ENCODE data around the gene NRDC. TPM values are rescaled to one million over a fixed set of nuclear protein-coding genes. Genes with fewer than 3 reads are reported as not detected.

NRDC gene
- total RNA-seq, 1 donor from 2014 or later, result 127 TPM

- Mint-ChIP-seq H3K27me3 (ENCODE audit: unreplicated experiment) (no peaks in the 10 kb centered on the region), H3K9me3 (ENCODE audit: unreplicated experiment) (no peaks in the 10 kb centered on the region), H3K4me3 (ENCODE audit: unreplicated experiment) (no peak overlapping the region), H3K36me3 (ENCODE audit: unreplicated experiment) (no peaks in the 10 kb centered on the region), H3K4me1 (ENCODE audit: low read depth, unreplicated experiment) (no peaks in the 10 kb centered on the region), H3K27ac (ENCODE audit: unreplicated experiment) (no peak overlapping the region)
- TF ChIP-seq CTCF (IDR thresholded peaks at IDR 0.05; ENCODE audit: partially characterized antibody, unreplicated experiment), result no peak
- no peak for DNase-seq
Measured at GRCh38 chr1:51818487-51818886, 60.0 kb downstream of the NRDC start.

DNA sequence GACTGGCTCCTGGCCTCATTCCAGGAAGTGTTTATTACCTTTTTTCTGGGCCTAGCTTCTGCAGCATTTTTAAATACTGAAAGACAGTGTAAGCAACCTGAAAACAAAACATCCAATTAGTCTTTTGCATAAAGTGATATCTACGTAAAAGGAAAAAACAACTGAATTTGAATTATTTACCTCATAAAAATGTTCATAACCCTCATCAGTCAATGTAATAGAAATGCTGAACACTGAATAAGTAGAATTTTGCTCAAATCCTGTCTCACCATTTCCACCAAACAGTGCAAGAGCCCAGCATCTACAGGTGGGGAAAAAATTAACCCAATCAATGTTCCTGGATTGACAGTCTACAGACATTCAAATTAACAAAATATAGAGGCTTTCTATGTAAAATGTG, 64.0 kb downstream of the NRDC start:
- TF ChIP-seq CTCF (IDR thresholded peaks at IDR 0.05; ENCODE audit: partially characterized antibody, unreplicated experiment), result no peak
- Mint-ChIP-seq H3K27me3 (ENCODE audit: unreplicated experiment) (no peaks in the 10 kb centered on the region), H3K36me3 (ENCODE audit: unreplicated experiment) (no peaks in the 10 kb centered on the region), H3K4me3 (ENCODE audit: unreplicated experiment) (no peak overlapping the region), H3K4me1 (ENCODE audit: low read depth, unreplicated experiment) (no peaks in the 10 kb centered on the region), H3K9me3 (ENCODE audit: unreplicated experiment) (no peaks in the 10 kb centered on the region), H3K27ac (ENCODE audit: unreplicated experiment) (no peak overlapping the region)
- DNase-seq, result no peak

- DNase-seq, result no peak
- no peak for TF ChIP-seq CTCF (IDR thresholded peaks at IDR 0.05; ENCODE audit: partially characterized antibody, unreplicated experiment)
- Mint-ChIP-seq H3K4me1 (ENCODE audit: low read depth, unreplicated experiment) (no peaks in the 10 kb centered on the region), H3K27ac (ENCODE audit: unreplicated experiment) (no peak overlapping the region), H3K36me3 (ENCODE audit: unreplicated experiment) (peaks cover 5% of the 10 kb centered on the region), H3K27me3 (ENCODE audit: unreplicated experiment) (no peaks in the 10 kb centered on the region), H3K4me3 (ENCODE audit: unreplicated experiment) (no peak overlapping the region), H3K9me3 (ENCODE audit: unreplicated experiment) (no peaks in the 10 kb centered on the region)
Measured at GRCh38 chr1:51799372-51799771, 79.2 kb downstream of the NRDC start.

- no peaks in the 10 kb centered on the region for H3K36me3 Mint-ChIP-seq (ENCODE audit: unreplicated experiment)
- peaks cover 3% of the 10 kb centered on the region for H3K27me3 Mint-ChIP-seq (ENCODE audit: unreplicated experiment)
- H3K4me3 Mint-ChIP-seq (ENCODE audit: unreplicated experiment), result no peak overlapping the region
- no peak overlapping the region for H3K27ac Mint-ChIP-seq (ENCODE audit: unreplicated experiment)
- TF ChIP-seq CTCF (IDR thresholded peaks at IDR 0.05; ENCODE audit: partially characterized antibody, unreplicated experiment), result no peak
- H3K4me1 Mint-ChIP-seq (ENCODE audit: low read depth, unreplicated experiment), result no peaks in the 10 kb centered on the region
- no peaks in the 10 kb centered on the region for H3K9me3 Mint-ChIP-seq (ENCODE audit: unreplicated experiment)
- no peak for DNase-seq
Measured at GRCh38 chr1:51794868-51795267, 83.7 kb downstream of the NRDC start.

DNA sequence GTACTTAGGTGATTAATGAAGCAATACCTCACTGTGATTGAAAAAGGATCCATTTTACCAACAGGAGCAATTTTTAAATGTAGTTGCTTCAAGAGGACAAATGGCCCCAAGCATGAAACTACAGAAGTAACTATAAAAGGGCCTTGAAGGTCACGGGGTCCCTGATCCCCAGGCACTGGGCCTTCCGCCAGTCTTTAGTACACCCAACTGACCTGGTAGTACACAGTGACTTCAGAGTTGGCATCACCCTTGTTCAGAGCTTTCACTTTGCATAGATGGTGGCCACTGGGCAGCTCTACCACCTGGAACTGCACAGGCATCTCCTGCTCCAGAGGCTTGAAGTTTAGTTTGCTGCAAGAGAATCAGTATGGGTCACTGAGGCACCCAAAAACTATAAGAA, 84.3 kb downstream of the NRDC start:
- DNase-seq, result no peak
- Mint-ChIP-seq H3K4me3 (ENCODE audit: unreplicated experiment) (no peak overlapping the region), H3K4me1 (ENCODE audit: low read depth, unreplicated experiment) (no peaks in the 10 kb centered on the region), H3K27ac (ENCODE audit: unreplicated experiment) (no peak overlapping the region), H3K27me3 (ENCODE audit: unreplicated experiment) (peaks cover 3% of the 10 kb centered on the region), H3K36me3 (ENCODE audit: unreplicated experiment) (peaks cover 4% of the 10 kb centered on the region), H3K9me3 (ENCODE audit: unreplicated experiment) (no peaks in the 10 kb centered on the region)
- no peak for TF ChIP-seq CTCF (IDR thresholded peaks at IDR 0.05; ENCODE audit: partially characterized antibody, unreplicated experiment)
